ENCODE measurements around the gene PER1.

DNA sequence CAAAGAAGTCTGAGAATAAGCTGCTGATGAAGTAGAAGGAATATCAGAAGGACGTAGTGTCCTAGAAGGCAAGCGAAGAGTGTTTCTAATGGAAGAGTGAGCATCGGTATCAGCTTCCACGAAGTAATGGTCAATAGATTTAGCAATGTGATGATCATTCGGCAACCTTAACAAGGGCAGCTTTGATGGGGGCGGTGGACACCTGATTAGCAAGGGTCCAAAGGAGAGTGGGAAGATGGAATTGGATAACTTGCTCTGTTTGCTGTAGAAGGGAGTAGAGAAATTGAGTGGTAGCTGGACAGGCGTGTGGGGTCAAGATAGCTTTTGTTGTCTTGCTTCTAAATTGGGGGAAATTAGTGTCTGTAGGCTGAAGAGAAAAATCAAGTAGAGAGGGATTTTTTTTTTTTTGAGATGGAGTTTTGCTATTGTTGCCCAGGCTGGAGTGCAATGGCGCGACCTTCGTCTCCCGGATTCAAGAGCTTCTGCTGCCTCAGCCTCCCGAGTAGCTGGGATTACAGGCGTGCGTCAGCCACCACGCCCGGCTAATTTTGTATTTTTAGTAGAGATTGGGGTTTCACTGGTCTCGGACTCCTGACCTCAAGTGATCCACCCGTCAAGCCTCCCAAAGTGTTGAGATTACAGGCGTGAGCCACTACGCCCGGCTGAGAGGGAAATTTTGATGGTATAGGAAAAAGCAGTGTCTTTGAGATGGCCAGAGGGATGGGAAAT is 14.4 kb downstream of the PER1 start:
- no peak for TF ChIP-seq ZFX (IDR thresholded peaks at IDR 0.05)
- TF ChIP-seq, protein P1, sequence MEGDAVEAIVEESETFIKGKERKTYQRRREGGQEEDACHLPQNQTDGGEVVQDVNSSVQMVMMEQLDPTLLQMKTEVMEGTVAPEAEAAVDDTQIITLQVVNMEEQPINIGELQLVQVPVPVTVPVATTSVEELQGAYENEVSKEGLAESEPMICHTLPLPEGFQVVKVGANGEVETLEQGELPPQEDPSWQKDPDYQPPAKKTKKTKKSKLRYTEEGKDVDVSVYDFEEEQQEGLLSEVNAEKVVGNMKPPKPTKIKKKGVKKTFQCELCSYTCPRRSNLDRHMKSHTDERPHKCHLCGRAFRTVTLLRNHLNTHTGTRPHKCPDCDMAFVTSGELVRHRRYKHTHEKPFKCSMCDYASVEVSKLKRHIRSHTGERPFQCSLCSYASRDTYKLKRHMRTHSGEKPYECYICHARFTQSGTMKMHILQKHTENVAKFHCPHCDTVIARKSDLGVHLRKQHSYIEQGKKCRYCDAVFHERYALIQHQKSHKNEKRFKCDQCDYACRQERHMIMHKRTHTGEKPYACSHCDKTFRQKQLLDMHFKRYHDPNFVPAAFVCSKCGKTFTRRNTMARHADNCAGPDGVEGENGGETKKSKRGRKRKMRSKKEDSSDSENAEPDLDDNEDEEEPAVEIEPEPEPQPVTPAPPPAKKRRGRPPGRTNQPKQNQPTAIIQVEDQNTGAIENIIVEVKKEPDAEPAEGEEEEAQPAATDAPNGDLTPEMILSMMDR (IDR thresholded peaks at IDR 0.05 in 2 of 3, conservative IDR thresholded peaks at IDR 0.05 in 1 of 3; ENCODE audit: borderline replicate concordance in 1 of 3, insufficient read depth in 1 of 3, low read depth in 2 of 3, low read length in 2 of 3), result no peak
- no peak for TF ChIP-seq TCF7L2 (IDR thresholded peaks at IDR 0.05; ENCODE audit: borderline replicate concordance, extremely low read depth, insufficient read depth, insufficient read length)
- TF ChIP-seq ATF3 (IDR thresholded peaks at IDR 0.05), result no peak
- TF ChIP-seq, protein P2, sequence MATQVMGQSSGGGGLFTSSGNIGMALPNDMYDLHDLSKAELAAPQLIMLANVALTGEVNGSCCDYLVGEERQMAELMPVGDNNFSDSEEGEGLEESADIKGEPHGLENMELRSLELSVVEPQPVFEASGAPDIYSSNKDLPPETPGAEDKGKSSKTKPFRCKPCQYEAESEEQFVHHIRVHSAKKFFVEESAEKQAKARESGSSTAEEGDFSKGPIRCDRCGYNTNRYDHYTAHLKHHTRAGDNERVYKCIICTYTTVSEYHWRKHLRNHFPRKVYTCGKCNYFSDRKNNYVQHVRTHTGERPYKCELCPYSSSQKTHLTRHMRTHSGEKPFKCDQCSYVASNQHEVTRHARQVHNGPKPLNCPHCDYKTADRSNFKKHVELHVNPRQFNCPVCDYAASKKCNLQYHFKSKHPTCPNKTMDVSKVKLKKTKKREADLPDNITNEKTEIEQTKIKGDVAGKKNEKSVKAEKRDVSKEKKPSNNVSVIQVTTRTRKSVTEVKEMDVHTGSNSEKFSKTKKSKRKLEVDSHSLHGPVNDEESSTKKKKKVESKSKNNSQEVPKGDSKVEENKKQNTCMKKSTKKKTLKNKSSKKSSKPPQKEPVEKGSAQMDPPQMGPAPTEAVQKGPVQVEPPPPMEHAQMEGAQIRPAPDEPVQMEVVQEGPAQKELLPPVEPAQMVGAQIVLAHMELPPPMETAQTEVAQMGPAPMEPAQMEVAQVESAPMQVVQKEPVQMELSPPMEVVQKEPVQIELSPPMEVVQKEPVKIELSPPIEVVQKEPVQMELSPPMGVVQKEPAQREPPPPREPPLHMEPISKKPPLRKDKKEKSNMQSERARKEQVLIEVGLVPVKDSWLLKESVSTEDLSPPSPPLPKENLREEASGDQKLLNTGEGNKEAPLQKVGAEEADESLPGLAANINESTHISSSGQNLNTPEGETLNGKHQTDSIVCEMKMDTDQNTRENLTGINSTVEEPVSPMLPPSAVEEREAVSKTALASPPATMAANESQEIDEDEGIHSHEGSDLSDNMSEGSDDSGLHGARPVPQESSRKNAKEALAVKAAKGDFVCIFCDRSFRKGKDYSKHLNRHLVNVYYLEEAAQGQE (IDR thresholded peaks at IDR 0.05; ENCODE audit: low read depth), result no peak
- TF ChIP-seq SP1 (IDR thresholded peaks at IDR 0.05; ENCODE audit: low read depth), result no peak
- TF ChIP-seq SIN3A (IDR thresholded peaks at IDR 0.05; ENCODE audit: low read depth), result 0 out of 2 replicates have a peak, but pooled peaks have one; percentile 14
